ENCODE data around the gene B4GALNT3.

Gene B4GALNT3

GRCh38 chr12:593396-594270 lies 133.9 kb downstream of the B4GALNT3 start:
- DNase-seq (ENCODE audit: low read depth): no peak

- no peak for DNase-seq (ENCODE audit: low read depth)
These were observed 138.3 kb downstream of the B4GALNT3 start for GRCh38 chr12:597926-598568.

DNA sequence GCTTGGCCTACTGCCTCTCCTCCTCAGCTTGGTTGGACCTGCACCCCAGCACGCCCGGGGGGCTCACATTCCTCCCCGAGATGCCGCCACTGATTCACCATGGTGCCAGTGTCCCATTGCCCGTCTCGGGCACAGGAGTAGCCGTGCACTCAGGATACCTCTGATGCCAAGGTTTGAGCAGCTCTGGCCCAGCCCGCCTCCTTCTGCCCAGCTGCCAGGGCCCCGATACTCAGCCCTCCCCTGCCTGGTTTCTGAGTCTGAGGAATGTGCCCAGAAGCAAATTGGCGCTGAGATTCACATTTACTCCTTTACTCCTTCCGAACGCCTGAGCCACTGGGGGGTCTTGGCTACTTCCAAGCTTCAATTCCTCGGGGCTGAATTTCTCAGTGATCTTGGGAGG lies 140.0 kb downstream of the B4GALNT3 start:
- no peak for DNase-seq (ENCODE audit: low read depth)

- no peak for DNase-seq (ENCODE audit: low read depth)
These were observed 142.4 kb downstream of the B4GALNT3 start for GRCh38 chr12:601976-602699.

DNA sequence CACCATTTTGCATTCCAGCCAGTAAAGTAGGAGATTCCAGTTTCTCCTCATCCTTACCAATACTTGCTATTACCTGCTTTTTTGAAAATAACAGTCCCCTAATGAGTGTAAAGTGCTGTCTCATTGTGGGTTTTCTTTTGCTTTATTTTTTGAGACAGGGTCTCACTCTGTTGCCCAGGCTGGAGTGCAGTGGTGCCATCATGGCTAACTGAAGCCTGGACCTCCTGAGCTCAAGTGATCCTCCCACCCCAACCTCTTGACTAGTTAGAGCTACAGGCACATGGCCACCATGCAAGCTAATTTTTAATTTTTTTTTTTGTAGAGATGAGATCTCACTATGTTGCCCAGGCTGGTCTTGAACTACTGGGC lies 142.9 kb downstream of the B4GALNT3 start:
- no peak for DNase-seq (ENCODE audit: low read depth)

GRCh38 chr12:604956-605355 lies 145.2 kb downstream of the B4GALNT3 start:
- DNase-seq (ENCODE audit: low read depth): no peak

- DNase-seq (ENCODE audit: low read depth): no peak
These were observed 147.8 kb downstream of the B4GALNT3 start for GRCh38 chr12:607541-608001.

GRCh38 chr12:608413-608812 lies 148.7 kb downstream of the B4GALNT3 start:
- DNase-seq (ENCODE audit: low read depth): no peak

- no peak for DNase-seq (ENCODE audit: low read depth)
These were observed 149.2 kb downstream of the B4GALNT3 start for GRCh38 chr12:608921-609320.

GRCh38 chr12:611721-612120 lies 152.0 kb downstream of the B4GALNT3 start:
- DNase-seq (ENCODE audit: low read depth): no peak

GRCh38 chr12:612293-612692 lies 152.6 kb downstream of the B4GALNT3 start:
- no peak for DNase-seq (ENCODE audit: low read depth)

DNA sequence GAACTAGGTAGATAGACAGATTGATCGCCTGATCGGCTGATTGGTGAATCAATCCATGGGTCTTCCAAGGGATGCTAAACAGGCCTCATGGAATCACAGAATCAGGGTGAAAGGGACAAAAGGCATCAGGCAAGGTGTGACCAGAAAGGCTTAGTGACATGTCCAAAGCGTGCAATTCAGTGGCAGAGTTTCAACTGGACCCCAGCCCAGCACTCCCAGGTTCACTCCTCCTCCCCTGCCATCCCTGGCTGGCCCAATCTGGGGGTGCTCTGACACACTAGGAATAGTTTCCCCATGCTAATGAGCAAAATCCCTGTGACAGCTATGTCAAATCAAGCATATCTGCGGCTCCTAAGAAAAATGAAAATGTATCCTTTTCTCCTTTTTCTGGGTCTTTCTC lies 153.1 kb downstream of the B4GALNT3 start:
- no peak for DNase-seq (ENCODE audit: low read depth)
